Epithelial cell of esophagus (primary cell): ENCODE measurements around the gene ASPHD2.
"Not testable (repeated sequence)": the region's sequence is repeated elsewhere in the genome, so short reads cannot be mapped to it uniquely, and the experiment has no call there.

Source experiments
- DNase-seq: peaks from one replicate; pipeline ENCODE4 v3.0.0; 2010; ENCODE audit warnings: low read depth
- H3K4me3 ChIP-seq: 2 replicates; pipeline ENCODE4 v1.5.1; 2011; ENCODE audit warnings: mild to moderate bottlenecking, low read length, control low read depth
- CTCF ChIP-seq: IDR thresholded peaks from 2 replicates; pipeline ENCODE4 v1.5.1; 2011; ENCODE audit warnings: low read depth, mild to moderate bottlenecking, low read length, control low read depth, inconsistent platforms; ENCODE audit not compliant: insufficient read depth; ENCODE audit errors: missing control alignments

ASPHD2 gene

GRCh38 chr22:26401726-26402125 is 27.3 kb upstream of the ASPHD2 start:
- no peak for DNase-seq
- TF ChIP-seq CTCF = no peak
- no peak overlapping the region for H3K4me3 ChIP-seq

GRCh38 chr22:26404851-26405421 is 24.1 kb upstream of the ASPHD2 start:
- DNase-seq = no peak
- no peak for TF ChIP-seq CTCF
- H3K4me3 ChIP-seq = no peak overlapping the region

- DNase-seq = no peak
These were observed 22.9 kb upstream of the ASPHD2 start for GRCh38 chr22:26406118-26406517.

GRCh38 chr22:26408562-26409220 is 20.4 kb upstream of the ASPHD2 start:
- DNase-seq, H3K4me3 ChIP-seq: not testable (repeated sequence)

More at GRCh38 chr22:26406118-26406517, 22.9 kb upstream of the ASPHD2 start:
- TF ChIP-seq CTCF = no peak
- H3K4me3 ChIP-seq = no peak overlapping the region

- TF ChIP-seq CTCF = no peak
- no peak overlapping the region for H3K4me3 ChIP-seq
- no peak for DNase-seq
These were observed 19.2 kb upstream of the ASPHD2 start for GRCh38 chr22:26409719-26410335.

- no peak overlapping the region for H3K4me3 ChIP-seq
- no peak for TF ChIP-seq CTCF
- DNase-seq = no peak
These were observed 18.7 kb upstream of the ASPHD2 start for GRCh38 chr22:26410386-26410785.

GRCh38 chr22:26414347-26414746 is 14.7 kb upstream of the ASPHD2 start:
- no peak overlapping the region for H3K4me3 ChIP-seq
- TF ChIP-seq CTCF = no peak
- DNase-seq = no peak
